Left kidney (tissue), 8 donors: ENCODE data around the gene CD151. TPM values are rescaled to one million over a fixed set of nuclear protein-coding genes. Genes with fewer than 3 reads are reported as not detected.
A peak's percentile ranks its signal among the peaks of the same experiment; 100 is the strongest.

Experiments
- DNase-seq: peaks from one replicate; pipeline ENCODE4 v3.0.0-alpha.2; 2013
- long read RNA-seq, 8 donors: transcript quantifications; one replicate each; lab custom pipeline, GENCODE V29; 2026
- polyA plus RNA-seq: library from polyadenylated mRNA; unstranded; fragments of 120-200 nt; gene quantifications from one replicate; pipeline ENCODE4 v1.2.1, GENCODE V29; 2013; ENCODE audit not compliant: insufficient read length

Gene CD151
- polyA plus RNA-seq, result 145 TPM
- long read RNA-seq, donor 1, transcript CD151-202 (9 exons, 1,658 nt), result minor isoform, 35 of 658 reads
- long read RNA-seq, donor 1, transcript CD151-203 (8 exons, 1,486 nt), result major isoform, 57 of 658 reads
- long read RNA-seq, donor 1, transcript CD151-210 (3 exons, 894 nt), result minor isoform, 6 of 658 reads
- long read RNA-seq, donor 1, transcript CD151-201 (9 exons, 1,545 nt), result minor isoform, 11 of 658 reads
- long read RNA-seq, donor 1, partial matches to known transcripts, result 528 of 658 reads
- long read RNA-seq, donor 1, other reads (novel, unspliced or antisense), result 19 of 658 reads
- long read RNA-seq, donor 2, transcript CD151-201 (9 exons, 1,545 nt), result minor isoform, 8 of 176 reads
- long read RNA-seq, donor 2, transcript CD151-202 (9 exons, 1,658 nt), result major isoform, 47 of 176 reads
- long read RNA-seq, donor 2, transcript CD151-203 (8 exons, 1,486 nt), result minor isoform, 33 of 176 reads
- long read RNA-seq, donor 2, partial matches to known transcripts, result 73 of 176 reads
- long read RNA-seq, donor 2, other reads (novel, unspliced or antisense), result 7 of 176 reads
- long read RNA-seq, donor 3, transcript CD151-202 (9 exons, 1,658 nt), result major isoform, 36 of 98 reads
- long read RNA-seq, donor 3, transcript CD151-203 (8 exons, 1,486 nt), result minor isoform, 28 of 98 reads
- long read RNA-seq, donor 3, transcript CD151-201 (9 exons, 1,545 nt), result minor isoform, 6 of 98 reads
- long read RNA-seq, donor 3, partial matches to known transcripts, result 14 of 98 reads
- long read RNA-seq, donor 3, other reads (novel, unspliced or antisense), result 11 of 98 reads
- long read RNA-seq, donor 4, transcript CD151-202 (9 exons, 1,658 nt), result major isoform, 5 of 14 reads
- long read RNA-seq, donor 4, partial matches to known transcripts, result 5 of 14 reads
- long read RNA-seq, donor 4, other reads (novel, unspliced or antisense), result 0 of 14 reads
- long read RNA-seq, donor 5, transcript CD151-202 (9 exons, 1,658 nt), result major isoform, 72 of 300 reads
- long read RNA-seq, donor 5, transcript CD151-201 (9 exons, 1,545 nt), result minor isoform, 15 of 300 reads
- long read RNA-seq, donor 5, transcript CD151-203 (8 exons, 1,486 nt), result minor isoform, 61 of 300 reads
- long read RNA-seq, donor 5, partial matches to known transcripts, result 135 of 300 reads
- long read RNA-seq, donor 5, other reads (novel, unspliced or antisense), result 11 of 300 reads
- long read RNA-seq, donor 6, transcript CD151-202 (9 exons, 1,658 nt), result major isoform, 48 of 152 reads
- long read RNA-seq, donor 6, transcript CD151-203 (8 exons, 1,486 nt), result minor isoform, 43 of 152 reads
- long read RNA-seq, donor 6, transcript CD151-201 (9 exons, 1,545 nt), result minor isoform, 11 of 152 reads
- long read RNA-seq, donor 6, partial matches to known transcripts, result 35 of 152 reads
- long read RNA-seq, donor 6, other reads (novel, unspliced or antisense), result 14 of 152 reads
- long read RNA-seq, donor 7, transcript CD151-202 (9 exons, 1,658 nt), result minor isoform, 76 of 245 reads
- long read RNA-seq, donor 7, transcript CD151-201 (9 exons, 1,545 nt), result minor isoform, 9 of 245 reads
- long read RNA-seq, donor 7, transcript CD151-220 (8 exons, 1,835 nt), result minor isoform, 9 of 245 reads
- long read RNA-seq, donor 7, transcript CD151-203 (8 exons, 1,486 nt), result major isoform, 88 of 245 reads
- long read RNA-seq, donor 7, partial matches to known transcripts, result 51 of 245 reads
- long read RNA-seq, donor 7, other reads (novel, unspliced or antisense), result 6 of 245 reads
- long read RNA-seq, donor 8, transcript CD151-203 (8 exons, 1,486 nt), result major isoform, 29 of 55 reads
- long read RNA-seq, donor 8, transcript CD151-202 (9 exons, 1,658 nt), result minor isoform, 15 of 55 reads
- long read RNA-seq, donor 8, partial matches to known transcripts, result 0 of 55 reads
- long read RNA-seq, donor 8, other reads (novel, unspliced or antisense), result 6 of 55 reads

DNA sequence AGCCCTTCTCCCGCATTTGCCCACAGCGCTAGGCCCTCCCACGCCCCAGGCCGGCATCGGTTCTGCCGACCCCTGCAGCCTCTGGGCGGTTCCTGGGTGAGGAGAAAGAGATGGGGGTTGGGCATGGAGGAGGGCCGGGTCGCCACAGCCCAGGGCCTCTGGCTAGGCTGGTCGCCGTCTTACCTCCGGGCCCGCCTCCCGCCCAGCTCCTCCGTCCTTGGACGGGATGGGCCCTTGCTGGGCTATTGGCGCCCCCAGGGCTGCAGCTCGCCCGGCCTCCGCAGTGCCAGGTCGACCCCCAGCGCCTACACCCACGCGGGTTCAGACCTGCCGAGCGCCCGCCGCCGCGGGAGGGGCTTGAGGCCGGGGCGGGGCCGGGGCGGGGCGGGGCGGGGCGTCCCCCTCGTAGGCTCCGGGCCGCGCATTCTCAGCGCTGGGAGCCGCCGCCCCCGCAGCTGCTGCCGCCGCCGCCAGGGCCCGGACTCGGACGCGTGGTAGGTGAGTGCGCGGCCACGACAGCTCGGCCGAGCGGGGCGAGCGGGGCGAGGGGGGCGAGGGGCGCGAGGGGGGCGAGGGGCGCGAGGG lies at the start of gene CD151:
TSS of gene CD151 (plus strand) at position 424 of the 585 bp plus-strand sequence. CDS start 3,118 bp downstream, outside the sequence.
- no peak for DNase-seq

DNA sequence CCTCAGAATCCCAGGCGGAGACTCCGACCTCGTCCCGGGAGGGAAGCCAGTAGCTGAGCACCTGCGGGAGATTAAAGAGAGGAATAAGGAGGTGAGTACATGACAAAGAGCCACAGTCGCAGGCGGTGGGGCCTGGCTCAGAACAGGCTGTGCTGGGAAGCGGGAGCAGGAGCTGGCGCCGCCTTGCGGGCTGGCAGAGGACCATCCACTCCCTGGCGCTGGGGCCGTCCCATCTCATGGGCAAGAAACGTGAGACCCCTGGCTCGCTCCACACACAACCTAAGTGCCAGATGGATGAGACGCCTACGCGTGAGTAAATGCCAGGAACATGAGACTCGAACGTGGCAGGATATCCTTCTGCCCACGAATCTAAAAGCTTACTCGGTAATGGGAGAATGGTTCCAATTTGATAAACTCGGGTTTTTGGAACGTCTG lies 49.2 kb upstream of the CD151 start:
- peak; percentile 80 for DNase-seq

DNA sequence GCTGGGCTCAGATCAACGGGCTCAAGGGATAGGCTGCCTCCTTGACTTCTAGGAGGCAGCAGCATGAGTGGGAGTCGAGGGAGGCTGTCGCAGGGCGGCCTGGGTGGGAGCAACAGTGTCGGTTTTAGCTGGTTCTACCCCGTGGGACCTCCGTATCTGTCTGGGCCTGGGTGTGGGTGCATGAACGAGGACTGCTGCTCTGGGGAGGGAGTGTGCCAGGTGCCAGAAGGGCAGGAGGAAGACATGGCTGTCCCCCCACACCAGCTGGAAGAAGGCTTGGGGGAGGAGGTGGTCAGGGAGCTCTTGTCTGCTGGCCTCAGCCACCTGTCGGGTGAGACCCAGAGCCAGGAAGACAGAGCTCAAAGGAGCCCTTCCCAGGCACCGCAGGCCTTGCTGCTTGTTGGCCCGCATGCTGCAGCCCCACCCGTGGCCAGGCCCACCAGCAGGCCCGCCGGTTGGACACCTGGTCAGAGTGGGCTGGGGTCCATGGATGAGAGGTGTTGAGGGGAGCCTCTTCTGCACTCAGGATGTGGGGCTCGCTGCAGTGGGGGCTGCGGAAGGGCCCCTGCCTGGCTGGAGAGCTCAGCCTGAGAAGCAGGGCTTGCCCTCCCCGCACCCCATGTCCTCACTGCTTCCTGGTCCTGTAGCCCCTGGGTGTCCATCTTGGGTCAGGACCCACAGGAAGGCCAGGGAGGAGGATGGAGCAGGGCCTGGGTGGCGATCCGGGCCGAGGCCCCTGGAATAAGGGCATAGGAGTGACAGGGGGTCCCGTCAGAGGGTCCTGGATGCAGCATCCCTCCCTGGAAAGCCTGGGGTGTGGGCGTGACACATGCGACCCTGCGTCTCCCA lies 46.3 kb upstream of the CD151 start:
- DNase-seq, result no peak

DNA sequence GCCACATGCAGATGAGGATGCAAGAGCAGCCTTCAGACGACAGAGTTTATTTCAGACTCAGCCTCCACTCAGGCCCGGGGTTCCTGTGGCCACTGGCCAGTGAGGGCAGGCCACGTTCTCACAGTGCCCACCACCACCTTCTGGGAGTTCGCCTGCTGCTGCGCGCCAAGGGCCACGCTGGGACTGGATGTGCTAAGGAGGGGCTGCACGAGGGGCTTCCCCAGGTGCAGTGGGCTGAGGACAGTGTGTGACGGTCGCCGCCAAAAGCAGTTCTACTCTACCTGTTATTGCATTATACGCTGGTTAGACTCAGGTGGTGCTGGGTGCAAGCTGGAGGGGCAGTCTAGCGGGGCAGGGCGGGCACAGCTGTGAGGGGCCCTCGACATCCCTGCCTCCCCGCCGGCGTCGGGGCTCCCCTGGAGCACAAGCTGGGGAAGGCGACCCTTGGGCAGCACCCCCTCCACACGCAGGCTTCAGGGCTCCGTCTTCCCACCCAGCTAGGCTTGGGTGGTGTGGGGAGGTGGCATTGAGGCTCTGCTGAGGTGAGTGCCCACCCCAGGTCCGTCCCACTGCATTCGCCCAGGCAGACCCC lies 45.6 kb upstream of the CD151 start:
- no peak for DNase-seq

DNA sequence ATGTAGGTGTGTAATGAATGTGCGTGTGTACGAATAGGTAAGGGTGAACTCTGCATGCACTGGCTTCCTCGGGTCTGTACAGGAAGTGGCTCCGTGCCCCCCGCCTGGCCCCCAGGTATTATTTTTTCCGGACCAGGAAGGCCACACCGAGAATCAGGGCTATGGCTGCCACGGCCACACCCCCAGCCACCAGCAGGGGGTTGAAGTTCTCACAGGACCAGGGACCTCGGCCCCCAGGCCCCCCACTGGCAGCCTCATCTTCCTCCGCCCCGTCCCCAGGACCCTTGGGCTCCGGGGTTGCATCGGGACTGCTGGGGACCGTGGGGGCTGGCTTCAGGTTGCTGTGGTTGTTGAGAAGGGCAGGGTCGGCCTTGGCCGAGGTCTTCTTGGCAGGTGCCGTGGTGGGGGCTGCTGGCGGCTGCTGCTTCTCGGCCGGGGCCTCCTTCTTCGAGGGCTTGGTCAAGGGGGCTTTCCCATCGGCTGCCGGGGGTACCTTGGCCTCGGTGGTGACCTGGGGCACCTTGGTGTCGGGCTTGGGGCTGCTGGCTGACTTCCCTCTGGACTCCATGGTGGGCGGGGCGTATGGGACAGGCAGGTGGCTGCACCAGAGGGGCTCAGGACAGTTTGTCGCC lies 44.6 kb upstream of the CD151 start:
- DNase-seq, result no peak

DNA sequence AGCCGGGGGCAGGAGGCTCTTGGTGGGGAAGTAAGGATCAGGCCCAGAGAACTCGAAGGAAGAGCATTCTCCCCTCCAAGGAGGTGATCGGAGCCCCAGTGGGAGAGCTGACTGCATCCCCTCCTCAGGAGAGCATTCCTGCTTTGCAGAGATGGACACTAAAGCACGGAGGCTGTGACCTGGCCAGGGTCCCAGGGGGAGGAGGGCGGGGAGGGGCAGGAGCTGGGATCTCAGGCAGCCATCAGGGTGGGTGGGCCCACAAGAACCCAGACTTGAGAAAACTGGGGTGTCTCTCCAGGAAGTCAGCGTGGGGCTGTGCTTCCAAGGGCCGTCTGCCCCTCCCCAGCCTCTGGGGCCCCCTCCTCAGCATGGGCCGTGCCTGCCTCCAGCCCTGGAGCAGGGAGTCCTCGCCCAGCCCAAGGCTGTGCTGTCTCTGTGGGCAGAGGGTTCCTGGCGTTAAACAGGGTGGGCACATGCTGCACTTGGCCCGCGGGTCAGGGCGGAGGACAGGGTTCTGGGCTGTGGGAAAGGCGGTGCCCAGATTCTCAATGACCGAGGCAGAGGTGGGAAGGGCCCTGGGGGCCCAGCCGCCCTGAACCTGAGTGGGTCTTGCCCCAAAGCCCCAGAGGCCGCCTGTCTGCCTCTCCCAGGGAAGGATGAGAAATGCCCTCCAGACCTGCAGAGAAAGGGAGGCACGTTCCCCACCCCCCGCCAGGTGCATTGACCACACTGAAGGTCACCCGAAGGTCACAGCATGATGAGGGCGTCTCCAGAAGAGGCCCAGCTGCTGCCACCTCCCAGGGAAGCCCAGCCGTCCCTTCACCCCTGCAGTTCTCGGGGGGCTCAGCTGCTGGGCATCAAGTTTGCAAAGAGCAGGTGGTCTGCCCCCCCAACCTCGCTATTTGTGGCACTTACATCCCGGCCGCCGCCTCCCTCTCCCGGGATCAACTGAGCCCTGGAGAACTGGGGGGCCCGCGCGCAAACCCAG lies 43.5 kb upstream of the CD151 start:
- no peak for DNase-seq

DNA sequence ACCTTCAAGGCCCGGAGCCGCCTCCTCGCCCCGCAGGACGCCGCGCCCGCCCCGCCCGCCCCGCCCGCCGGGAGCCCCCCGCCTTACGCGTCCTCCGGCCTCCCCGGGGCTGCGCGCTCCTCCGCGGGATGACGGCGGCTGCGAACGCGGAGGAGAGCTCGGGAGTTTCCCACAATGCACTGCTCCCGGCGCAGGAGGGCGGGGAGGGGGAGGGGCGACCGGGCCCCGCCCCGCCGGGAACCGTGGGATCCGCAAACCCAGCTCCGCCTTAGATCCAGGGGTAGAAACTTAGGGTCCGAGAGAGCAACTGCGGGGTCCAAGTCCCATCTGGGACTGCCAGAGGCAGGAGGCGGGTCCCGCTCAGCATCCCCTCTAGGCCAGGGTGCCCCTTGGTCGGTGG lies 42.8 kb upstream of the CD151 start, which contains the start of gene CEND1:
TSS of gene CEND1 (minus strand) at position 148 of the 400 bp plus-strand sequence. CDS start 1,514 bp downstream, outside the sequence.
- DNase-seq, result no peak

DNA sequence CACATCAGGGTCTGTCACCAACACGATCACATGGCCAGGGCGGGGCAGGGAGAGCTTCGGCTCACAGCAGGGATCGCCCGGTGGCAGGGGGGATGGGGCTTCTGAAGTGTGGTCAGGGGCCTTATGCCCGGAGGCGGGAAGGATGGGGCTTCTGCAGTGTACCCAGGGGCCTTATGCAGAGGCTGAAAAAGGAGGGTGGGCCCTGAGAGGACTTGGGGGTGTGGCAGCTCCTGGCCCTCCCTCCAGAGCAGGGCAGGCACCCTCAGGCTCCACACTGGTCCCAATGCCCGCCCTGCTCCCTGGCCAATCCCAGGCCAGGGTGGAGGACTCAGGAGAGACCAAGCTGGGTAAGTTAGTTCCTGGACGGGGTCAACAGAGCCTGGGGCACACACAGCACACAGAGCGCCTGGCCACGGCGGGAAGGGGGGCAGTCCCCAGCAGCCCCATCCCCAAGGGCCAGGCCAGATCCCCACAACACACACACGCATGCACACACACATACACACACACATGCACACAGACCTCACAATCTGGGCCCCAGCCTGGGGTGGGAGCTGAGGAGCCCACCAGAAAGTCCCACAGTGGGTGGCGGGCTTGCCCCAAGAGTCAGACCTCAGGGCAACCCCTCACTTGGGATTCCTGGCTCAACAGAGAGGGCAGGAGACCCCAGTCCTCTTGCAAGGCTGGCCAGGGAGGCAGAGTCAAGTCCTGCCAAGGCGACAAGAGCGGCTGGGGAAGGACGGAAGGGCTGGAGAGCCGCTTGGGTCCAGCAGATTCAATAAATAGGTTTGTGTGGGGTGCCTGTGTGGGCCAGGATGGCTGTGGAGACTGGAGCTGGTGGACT lies 41.8 kb upstream of the CD151 start:
- no peak for DNase-seq

DNA sequence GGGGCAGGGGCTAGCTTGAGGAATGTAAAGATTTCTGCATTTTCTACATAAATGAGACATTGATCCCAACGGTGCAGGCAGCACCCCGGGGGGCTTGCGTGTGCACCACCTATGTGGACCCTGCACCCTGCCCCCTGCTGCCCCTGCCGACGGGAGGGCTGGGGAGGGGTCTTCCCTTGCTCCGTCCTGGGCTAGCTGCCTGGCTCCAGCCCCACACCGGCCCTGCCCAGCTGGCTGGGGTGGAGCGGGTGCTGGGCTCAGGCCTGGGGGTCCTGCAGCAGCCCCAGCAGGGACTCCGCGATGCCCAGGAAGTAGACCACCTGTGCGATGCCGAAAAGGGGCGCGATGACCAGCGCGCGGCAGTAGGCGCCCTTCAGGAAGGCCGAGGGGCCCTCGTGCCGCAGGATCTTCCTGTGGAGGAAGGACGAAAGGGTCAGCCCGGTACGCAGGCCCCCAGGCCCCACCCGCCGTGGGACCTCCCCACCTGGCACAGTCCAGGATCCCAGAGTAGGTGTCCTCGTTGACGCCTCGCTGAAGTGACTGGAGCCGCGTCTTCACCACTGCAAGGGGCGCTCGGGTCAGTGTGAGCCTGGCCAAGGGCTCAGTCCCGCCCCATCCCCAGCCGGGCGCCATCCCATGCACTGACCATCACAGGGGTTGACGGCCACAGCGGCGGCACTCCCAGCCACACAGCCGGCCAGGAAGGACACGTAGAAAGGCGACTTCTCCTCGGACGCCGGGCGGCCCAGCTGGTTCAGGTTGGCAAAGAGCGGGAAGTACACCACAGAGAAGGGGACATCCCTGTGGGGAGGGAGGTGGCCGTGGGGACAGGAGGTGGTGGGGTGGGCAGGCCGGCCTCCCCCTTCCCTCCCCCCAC lies 40.9 kb upstream of the CD151 start:
- DNase-seq, result no peak

DNA sequence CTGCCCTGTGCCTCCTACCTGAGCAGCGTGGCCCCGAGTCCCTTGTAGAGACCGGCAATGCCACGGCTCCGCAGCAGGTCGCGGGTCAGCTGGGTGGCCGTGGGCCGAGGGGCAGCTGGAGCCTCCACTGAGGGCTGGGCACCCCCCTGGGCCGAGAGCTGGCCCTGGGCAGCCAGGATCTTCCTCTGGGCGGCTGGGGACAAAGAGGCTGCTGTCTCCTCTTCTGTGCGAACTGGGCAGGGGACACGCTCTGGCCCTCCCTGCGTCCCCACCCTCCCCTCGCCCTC lies 40.3 kb upstream of the CD151 start:
- no peak for DNase-seq

DNA sequence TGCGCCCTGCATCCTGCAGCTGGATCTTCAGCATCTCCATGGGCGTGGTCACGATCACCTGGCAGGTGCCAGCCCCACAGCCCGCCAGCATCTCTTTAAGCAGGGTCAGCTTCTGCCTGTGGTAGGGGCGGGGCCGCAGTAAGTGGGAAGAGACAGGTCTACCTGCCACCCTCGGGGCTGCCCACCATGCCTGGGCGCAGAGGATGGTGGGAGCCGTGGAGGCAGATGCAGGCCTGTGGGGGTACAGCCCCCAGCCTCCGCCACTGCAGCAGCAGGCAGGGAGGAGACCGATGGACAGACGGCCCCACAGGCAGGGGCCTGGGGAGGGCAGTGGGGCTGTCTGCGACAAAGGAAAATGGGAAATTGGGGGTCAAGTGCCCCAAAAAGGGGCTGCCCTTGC lies 39.9 kb upstream of the CD151 start:
- no peak for DNase-seq

DNA sequence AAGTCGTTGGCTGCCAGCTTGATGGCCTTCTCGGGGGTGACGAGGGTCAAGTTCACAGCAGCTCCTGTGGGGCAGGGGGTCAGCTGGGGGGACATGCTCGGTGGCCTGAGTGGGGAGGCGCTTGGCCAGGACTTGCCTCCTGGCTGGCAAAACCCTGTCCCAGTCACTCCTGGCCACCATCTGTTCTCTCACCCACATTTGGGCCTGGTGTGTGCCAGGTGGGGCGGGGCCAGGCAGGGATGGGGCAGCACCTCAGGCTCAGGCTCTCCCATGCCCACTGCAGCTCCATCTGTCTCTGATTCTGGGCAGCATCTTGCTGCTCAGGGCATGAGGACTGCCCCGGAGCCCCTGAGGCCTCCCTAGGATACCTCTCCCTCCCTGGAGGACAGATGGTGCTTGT lies 39.2 kb upstream of the CD151 start:
- no peak for DNase-seq

DNA sequence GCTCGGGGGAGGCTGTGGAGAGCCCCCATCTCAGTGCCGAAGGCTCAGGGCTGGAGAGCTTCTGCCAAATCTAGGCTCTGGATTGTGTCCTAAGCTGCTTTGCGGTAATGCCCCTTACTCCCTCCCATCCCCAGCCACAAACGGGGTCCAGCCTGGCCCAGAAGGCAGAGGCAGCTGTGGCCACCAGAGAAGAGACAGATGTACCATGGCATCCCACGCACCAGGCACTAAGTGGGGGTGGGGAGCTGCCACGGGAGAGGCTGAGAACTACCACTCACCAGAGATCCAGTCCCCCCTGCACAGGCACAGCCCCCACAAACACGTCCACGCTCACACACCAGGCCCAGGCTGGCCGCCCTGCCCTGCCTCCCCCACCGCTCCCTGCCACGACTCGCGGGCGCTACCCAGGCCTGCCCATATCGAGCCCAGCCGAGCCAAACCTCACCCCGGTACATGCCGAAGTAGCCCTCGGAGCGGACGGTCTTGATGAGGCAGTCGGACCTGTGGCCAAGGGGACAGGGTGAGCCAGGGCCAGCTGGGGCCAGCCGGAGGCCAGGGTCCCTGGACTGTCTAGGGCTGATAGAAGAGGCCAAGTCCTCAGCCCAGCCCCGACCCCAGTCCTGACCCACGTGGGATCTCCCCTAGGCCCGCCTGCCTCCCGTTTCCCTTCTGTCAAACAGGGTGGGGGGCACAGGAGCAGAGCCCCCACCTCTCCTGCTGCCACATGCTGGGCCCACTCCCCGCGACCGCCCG lies 38.6 kb upstream of the CD151 start:
- DNase-seq, result no peak
